ENCODE results near the gene GPR68.

The GPR68 gene

DNA sequence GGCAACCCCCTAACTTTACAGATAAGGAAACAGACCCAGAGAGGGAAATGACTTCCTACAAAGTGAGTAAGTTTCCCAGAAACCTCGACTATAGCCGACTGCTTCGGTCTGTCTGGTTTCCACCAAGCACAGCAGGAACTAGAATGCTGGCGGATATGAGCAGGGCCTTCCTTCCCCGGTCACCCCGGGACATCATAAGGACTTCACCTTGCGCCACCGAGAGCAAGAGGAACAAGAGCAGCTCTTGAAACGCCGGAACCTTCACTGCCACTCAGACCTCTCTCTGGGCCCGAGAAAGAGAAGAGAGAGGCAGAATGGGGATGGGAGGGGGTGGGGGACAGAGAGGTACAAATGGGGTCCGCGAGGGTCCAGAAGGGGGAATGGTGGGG, 29.4 kb upstream of the GPR68 start:
- TF ChIP-seq, protein P1, sequence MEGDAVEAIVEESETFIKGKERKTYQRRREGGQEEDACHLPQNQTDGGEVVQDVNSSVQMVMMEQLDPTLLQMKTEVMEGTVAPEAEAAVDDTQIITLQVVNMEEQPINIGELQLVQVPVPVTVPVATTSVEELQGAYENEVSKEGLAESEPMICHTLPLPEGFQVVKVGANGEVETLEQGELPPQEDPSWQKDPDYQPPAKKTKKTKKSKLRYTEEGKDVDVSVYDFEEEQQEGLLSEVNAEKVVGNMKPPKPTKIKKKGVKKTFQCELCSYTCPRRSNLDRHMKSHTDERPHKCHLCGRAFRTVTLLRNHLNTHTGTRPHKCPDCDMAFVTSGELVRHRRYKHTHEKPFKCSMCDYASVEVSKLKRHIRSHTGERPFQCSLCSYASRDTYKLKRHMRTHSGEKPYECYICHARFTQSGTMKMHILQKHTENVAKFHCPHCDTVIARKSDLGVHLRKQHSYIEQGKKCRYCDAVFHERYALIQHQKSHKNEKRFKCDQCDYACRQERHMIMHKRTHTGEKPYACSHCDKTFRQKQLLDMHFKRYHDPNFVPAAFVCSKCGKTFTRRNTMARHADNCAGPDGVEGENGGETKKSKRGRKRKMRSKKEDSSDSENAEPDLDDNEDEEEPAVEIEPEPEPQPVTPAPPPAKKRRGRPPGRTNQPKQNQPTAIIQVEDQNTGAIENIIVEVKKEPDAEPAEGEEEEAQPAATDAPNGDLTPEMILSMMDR (conservative IDR thresholded peaks at IDR 0.05; ENCODE audit: control insufficient read depth, insufficient read depth, low read depth, low read length), result no peak
- no peak for DNase-seq (ENCODE audit: low read depth)
- H3K4me3 ChIP-seq (ENCODE audit: control insufficient read depth, low read depth, low read length), result no peak overlapping the region

DNA sequence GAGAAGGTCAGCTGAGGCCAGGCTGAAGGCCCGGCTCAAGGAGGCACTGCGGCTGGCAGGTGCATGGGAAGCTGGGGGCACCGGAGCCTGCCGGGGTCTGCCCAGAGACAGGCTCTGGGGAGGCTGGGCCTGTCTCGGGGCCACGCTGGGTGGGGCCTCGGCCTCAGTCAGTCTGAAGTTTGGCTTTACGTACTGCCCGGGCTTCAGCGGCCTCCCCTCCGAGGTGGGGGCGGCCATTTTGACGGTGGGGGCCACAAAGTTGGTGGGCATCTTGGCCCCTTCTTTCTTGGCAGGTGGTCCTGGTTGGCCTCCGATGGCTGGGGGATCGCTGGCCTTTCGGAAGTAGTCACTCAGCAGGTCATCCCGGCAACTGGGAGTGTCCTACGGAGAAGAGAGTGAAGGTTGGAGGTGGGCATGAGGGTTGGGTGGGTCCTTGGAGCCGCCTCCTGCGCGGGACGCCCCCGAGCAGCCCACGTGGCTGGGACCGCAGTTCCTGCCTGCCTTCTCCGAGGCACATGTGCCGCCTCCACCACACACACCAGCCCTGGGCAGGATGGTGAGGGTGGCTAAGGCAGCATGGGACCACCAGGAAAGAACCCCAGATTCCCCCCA, 28.9 kb upstream of the GPR68 start:
- TF ChIP-seq, protein P1 (conservative IDR thresholded peaks at IDR 0.05; ENCODE audit: control insufficient read depth, insufficient read depth, low read depth, low read length), result no peak
- no peak for DNase-seq (ENCODE audit: low read depth)
- H3K4me3 ChIP-seq (ENCODE audit: control insufficient read depth, low read depth, low read length), result no peak overlapping the region

DNA sequence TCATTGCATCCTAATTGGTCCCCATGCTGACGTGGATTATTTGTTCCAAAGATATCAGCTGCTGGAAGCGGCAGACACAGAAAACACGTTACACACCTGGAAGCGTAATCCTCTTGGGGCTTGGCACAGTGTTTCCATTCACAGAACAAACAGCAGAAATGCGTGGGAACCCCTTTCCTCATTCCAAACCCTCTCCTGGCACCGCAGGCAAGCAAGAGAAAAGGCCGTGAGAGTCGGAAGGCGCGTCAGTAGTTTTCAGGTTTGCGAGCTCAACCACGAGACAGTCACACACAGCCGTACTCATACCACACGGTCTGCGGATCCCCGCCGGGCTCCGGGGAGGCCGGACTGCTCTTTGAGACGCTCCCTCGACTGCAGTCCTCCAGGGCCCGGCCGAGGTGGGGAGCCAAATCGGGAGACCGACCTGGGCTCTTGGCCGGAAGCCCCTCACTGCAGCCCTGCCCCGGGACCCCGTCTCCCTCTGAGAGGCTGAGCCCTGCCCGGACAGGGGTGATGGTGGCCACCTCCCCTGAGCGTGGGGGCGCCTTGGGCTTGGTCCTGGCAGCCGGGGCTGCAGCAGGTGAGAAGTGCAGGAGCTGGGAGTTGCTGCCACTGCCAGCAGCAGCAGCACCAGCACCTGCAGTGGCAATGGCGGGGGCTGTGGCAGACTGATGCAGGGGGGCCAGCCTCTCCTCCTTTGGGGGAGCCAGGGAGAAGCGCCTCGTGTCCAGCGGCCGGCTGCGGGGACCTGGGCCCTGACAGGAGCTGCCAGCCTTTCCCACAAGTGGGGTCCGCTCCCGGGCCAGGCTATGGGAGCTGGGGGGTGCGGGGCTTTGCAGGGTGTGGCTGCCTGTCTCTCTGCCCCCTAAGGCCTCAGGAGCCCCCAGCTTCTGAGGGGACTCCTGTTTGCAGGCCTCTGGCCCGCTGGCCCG, 28.1 kb upstream of the GPR68 start:
- TF ChIP-seq, protein P1 (conservative IDR thresholded peaks at IDR 0.05; ENCODE audit: control insufficient read depth, insufficient read depth, low read depth, low read length), result no peak
- H3K4me3 ChIP-seq (ENCODE audit: control insufficient read depth, low read depth, low read length), result no peak overlapping the region
- no peak for DNase-seq (ENCODE audit: low read depth)

DNA sequence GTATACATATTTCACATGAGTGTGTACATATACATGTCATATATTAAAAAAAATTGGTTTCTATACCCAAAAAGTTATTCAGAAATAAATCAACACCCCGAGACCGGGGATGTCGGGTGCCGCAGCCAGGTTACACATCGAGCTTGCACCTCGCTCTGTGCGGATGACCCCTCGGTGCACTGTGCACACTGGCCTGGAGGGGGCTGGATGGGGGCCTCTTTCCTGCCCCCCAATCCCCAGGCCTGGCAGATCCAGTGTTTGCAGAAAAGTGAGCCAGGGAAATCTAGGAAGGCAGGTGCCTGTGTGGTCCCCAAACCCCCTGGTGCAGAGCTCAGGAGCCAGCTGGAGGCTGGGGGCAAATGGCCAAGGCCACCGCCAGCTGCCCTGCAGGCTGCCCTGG, 27.1 kb upstream of the GPR68 start:
- DNase-seq (ENCODE audit: low read depth), result no peak
- H3K4me3 ChIP-seq (ENCODE audit: control insufficient read depth, low read depth, low read length), result no peak overlapping the region
- TF ChIP-seq, protein P1 (conservative IDR thresholded peaks at IDR 0.05; ENCODE audit: control insufficient read depth, insufficient read depth, low read depth, low read length), result no peak

DNA sequence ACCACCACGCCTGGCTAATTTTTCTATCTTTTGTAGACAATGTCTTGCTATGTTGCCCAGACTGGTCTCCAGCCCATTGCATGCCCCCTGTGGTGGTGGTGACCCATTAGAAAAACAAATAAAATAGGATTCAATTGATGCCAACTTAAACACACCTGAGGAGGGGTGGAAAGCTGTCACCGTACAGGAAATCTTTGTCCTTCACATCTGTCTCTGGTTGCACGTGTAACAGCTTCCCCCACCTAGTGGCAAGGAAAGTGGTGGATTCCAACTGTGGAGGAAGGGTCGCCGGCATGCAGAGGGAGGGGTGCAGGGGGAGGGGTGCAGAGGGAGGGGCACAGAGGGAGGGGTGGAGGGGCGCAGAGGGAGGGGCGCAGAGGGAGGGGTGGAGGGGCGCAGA, 26.1 kb upstream of the GPR68 start:
- no peak overlapping the region for H3K4me3 ChIP-seq (ENCODE audit: control insufficient read depth, low read depth, low read length)
- no peak for DNase-seq (ENCODE audit: low read depth)
- TF ChIP-seq, protein P1 (conservative IDR thresholded peaks at IDR 0.05; ENCODE audit: control insufficient read depth, insufficient read depth, low read depth, low read length), result no peak

DNA sequence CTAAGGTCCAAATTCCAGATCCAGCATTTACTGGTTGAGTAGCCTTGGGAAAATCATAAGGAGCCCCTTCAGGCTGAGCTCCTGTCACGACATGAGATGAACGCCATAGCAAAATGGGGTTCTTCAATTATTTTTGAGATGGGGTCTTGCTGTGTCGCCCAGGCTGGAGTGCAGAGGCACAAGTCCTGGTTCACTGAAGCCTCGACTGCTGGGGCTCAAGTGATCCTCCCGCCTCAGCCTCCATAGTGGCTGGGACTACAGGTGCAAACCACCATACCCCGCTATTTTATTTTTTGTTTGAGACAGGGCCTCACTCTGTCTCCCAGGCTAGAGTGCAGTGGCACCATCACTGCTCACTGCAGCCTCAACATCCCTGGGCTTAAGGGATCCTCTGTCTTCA, 25.7 kb upstream of the GPR68 start:
- TF ChIP-seq, protein P1 (conservative IDR thresholded peaks at IDR 0.05; ENCODE audit: control insufficient read depth, insufficient read depth, low read depth, low read length), result no peak
- H3K4me3 ChIP-seq (ENCODE audit: control insufficient read depth, low read depth, low read length), result no peak overlapping the region
- DNase-seq (ENCODE audit: low read depth), result no peak
